H1 (cell line): Measurements from ENCODE around the gene CYP27C1. TPM values are rescaled to one million over a fixed set of nuclear protein-coding genes. Genes with fewer than 3 reads are reported as not detected.

ENCODE experiments used
- CTCF ChIA-PET: fragments of 300-600 bp; sonication (Branson Sonifier 250); formaldehyde crosslinking; loops from one replicate; lab custom pipeline; 2021; ENCODE audit not compliant: partially characterized antibody; lab: Charles Lee
- POLR2A ChIA-PET: fragments of 300-600 bp; sonication (Branson Sonifier 250); formaldehyde crosslinking; loops from one replicate; lab custom pipeline; 2021; ENCODE audit warnings: inconsistent platforms; ENCODE audit not compliant: partially characterized antibody; lab: Charles Lee
- DNase-seq, 2 experiments: peaks; one replicate each; pipeline versions ENCODE4 v3.0.0 to v3.0.0-alpha.2; 2010 to 2022; ENCODE audit warnings: low spot score in 2 of 2, low read depth in 1 of 2, mixed read lengths in 1 of 2
- FAIRE-seq: peaks from 2 replicates; lab custom pipeline; 2011; peaks lifted over from hg19 to GRCh38; lab: Jason Lieb, UNC
- H2AFZ ChIP-seq: 2 replicates; pipeline ENCODE4 v1.8.1; 2012; ENCODE audit warnings: low read length, inconsistent platforms
- H2AK5ac ChIP-seq: 2 replicates; pipeline ENCODE4 v1.6.1; 2013; ENCODE audit warnings: low read depth, low read length
- H2BK120ac ChIP-seq: replicated peaks from 2 replicates; pipeline ENCODE3; 2013; ENCODE audit warnings: low read depth, low read length, inconsistent platforms
- H2BK12ac ChIP-seq: 2 replicates; pipeline ENCODE4 v1.6.1; 2013; ENCODE audit warnings: low read depth, low read length
- H2BK15ac ChIP-seq: 2 replicates; pipeline ENCODE4 v1.6.1; 2013; ENCODE audit warnings: low read length
- H2BK20ac ChIP-seq: 2 replicates; pipeline ENCODE4 v1.6.1; 2013; ENCODE audit warnings: low read length
- H2BK5ac ChIP-seq: 2 replicates; pipeline ENCODE4 v1.6.1; 2013; ENCODE audit warnings: low read depth, low read length
- H3K14ac ChIP-seq: 2 replicates; pipeline ENCODE4 v1.6.1; 2013; ENCODE audit warnings: inconsistent platforms; ENCODE audit not compliant: insufficient read length
- H3K18ac ChIP-seq: 2 replicates; pipeline ENCODE4 v1.6.1; 2013; ENCODE audit warnings: low read length; ENCODE audit errors: extremely low read depth
- H3K23ac ChIP-seq: 2 replicates; pipeline ENCODE4 v1.6.1; 2013; ENCODE audit warnings: inconsistent platforms; ENCODE audit not compliant: insufficient read length
- H3K23me2 ChIP-seq: 2 replicates; pipeline ENCODE4 v1.6.1; 2013; ENCODE audit warnings: low read depth, low read length
- H3K27ac ChIP-seq: 2 replicates; pipeline ENCODE4 v1.6.1; 2011; ENCODE audit warnings: low read depth, low read length, inconsistent platforms
- H3K27me3 ChIP-seq, 4 experiments: replicated peaks in 1 of 4; 1 replicate in 1 of 4; 2 replicates in 3 of 4; pipeline versions ENCODE4 v1.6.1 to v1.8.1; 2011 to 2013; ENCODE audit warnings: low read length in 3 of 4, mild to moderate bottlenecking in 3 of 4, inconsistent platforms in 2 of 4, mixed read lengths in 2 of 4, moderate library complexity in 1 of 4; ENCODE audit not compliant: control insufficient read depth in 3 of 4, insufficient read depth in 3 of 4; ENCODE audit errors: extremely low read depth in 1 of 4
- H3K36me3 ChIP-seq, 4 experiments: 2 replicates each; pipeline versions ENCODE4 v1.6.1 to v1.8.1; 2011 to 2013; ENCODE audit warnings: mild to moderate bottlenecking in 4 of 4, low read length in 3 of 4, moderate library complexity in 2 of 4, control low read depth in 1 of 4, inconsistent platforms in 1 of 4; ENCODE audit not compliant: insufficient read depth in 4 of 4, control insufficient read depth in 2 of 4
- H3K4ac ChIP-seq: replicated peaks from 2 replicates; pipeline ENCODE3; 2013; ENCODE audit warnings: low read length, low read depth, mixed read lengths, inconsistent platforms; ENCODE audit not compliant: insufficient read length
- H3K4me1 ChIP-seq, 4 experiments: replicated peaks in 1 of 4; 1 replicate in 1 of 4; 2 replicates in 3 of 4; pipeline versions ENCODE4 v1.6.1 to v1.8.1; 2011 to 2013; ENCODE audit warnings: low read length in 3 of 4, inconsistent platforms in 2 of 4, mixed read lengths in 1 of 4; ENCODE audit not compliant: insufficient read depth in 4 of 4, control insufficient read depth in 3 of 4
- H3K4me2 ChIP-seq, 2 experiments: 2 replicates each; pipeline versions ENCODE4 v1.6.1 to v1.8.1; 2011 to 2013; ENCODE audit warnings: low read depth in 2 of 2, low read length in 2 of 2, control low read depth in 1 of 2, inconsistent platforms in 1 of 2, mild to moderate bottlenecking in 1 of 2; ENCODE audit not compliant: insufficient read depth in 1 of 2
- H3K4me3 ChIP-seq, 4 experiments: fragments of 200-600, 300-600 bp in 1 of 4; sonication (generic), shearing (Covaris generic), sonication (Bioruptor Twin) in 1 of 4; 2 replicates each; pipeline versions ENCODE4 v1.5.1 to v1.8.1; 2011 to 2016; ENCODE audit warnings: low read length in 4 of 4, low read depth in 3 of 4, control low read depth in 2 of 4, inconsistent platforms in 2 of 4, mild to moderate bottlenecking in 2 of 4, mixed read lengths in 1 of 4, moderate library complexity in 1 of 4; ENCODE audit not compliant: insufficient read depth in 2 of 4; ENCODE audit errors: extremely low read depth in 1 of 4
- H3K56ac ChIP-seq: replicated peaks from 2 replicates; pipeline ENCODE3; 2013; ENCODE audit warnings: low read depth, mild to moderate bottlenecking, mixed read lengths, low read length, inconsistent platforms; ENCODE audit not compliant: insufficient read length
- H3K79me1 ChIP-seq: 2 replicates; pipeline ENCODE4 v1.6.1; 2013; ENCODE audit warnings: low read depth, low read length, control low read depth
- H3K79me2 ChIP-seq, 2 experiments: 2 replicates each; pipeline versions ENCODE4 v1.6.1 to v1.8.1; 2012 to 2013; ENCODE audit warnings: low read length in 2 of 2, mild to moderate bottlenecking in 2 of 2, inconsistent platforms in 1 of 2; ENCODE audit not compliant: insufficient read depth in 2 of 2, control insufficient read depth in 1 of 2
- H3K9ac ChIP-seq, 4 experiments: replicated peaks in 1 of 4; 1 replicate in 1 of 4; 2 replicates in 3 of 4; pipeline versions ENCODE4 v1.6.1 to v1.8.1; 2011 to 2013; ENCODE audit warnings: low read depth in 3 of 4, low read length in 3 of 4, control low read depth in 2 of 4, mild to moderate bottlenecking in 2 of 4, moderate library complexity in 2 of 4, inconsistent platforms in 1 of 4; ENCODE audit errors: extremely low read depth in 1 of 4
- H3K9me3 ChIP-seq, 2 experiments: 2 replicates each; pipeline versions ENCODE4 v1.6.1 to v1.8.1; 2012 to 2013; ENCODE audit warnings: mild to moderate bottlenecking in 2 of 2, moderate library complexity in 2 of 2, control low read depth in 1 of 2, inconsistent platforms in 1 of 2, low read depth in 1 of 2, low read length in 1 of 2, mixed read lengths in 1 of 2; ENCODE audit not compliant: insufficient read depth in 2 of 2
- H4K20me1 ChIP-seq, 2 experiments: replicated peaks in 1 of 2; 2 replicates each; pipeline versions ENCODE3 to v1.8.1; 2011 to 2013; ENCODE audit warnings: inconsistent platforms in 2 of 2, low read length in 2 of 2, mild to moderate bottlenecking in 1 of 2; ENCODE audit not compliant: insufficient read depth in 2 of 2, control insufficient read depth in 1 of 2
- H4K5ac ChIP-seq: 2 replicates; pipeline ENCODE4 v1.6.1; 2013; ENCODE audit warnings: low read length, low read depth, mixed read lengths, inconsistent platforms; ENCODE audit not compliant: insufficient read length
- H4K8ac ChIP-seq: 2 replicates; pipeline ENCODE4 v1.8.0; 2013; ENCODE audit warnings: mild to moderate bottlenecking, moderate library complexity, low read length, inconsistent platforms; ENCODE audit not compliant: insufficient read depth; ENCODE audit errors: extremely low read depth
- H4K91ac ChIP-seq: replicated peaks from 2 replicates; pipeline ENCODE3; 2013; ENCODE audit warnings: low read length, mixed read lengths, inconsistent platforms; ENCODE audit not compliant: insufficient read length
- ASH2L ChIP-seq: fragments of 200-600, 300-600 bp; sonication (generic); IDR thresholded peaks from one replicate; pipeline ENCODE4 v1.7.1; 2017; ENCODE audit warnings: low read length
- EGR1 ChIP-seq: IDR thresholded peaks from 2 replicates; pipeline ENCODE4 v1.6.1; 2011; ENCODE audit warnings: low read depth, low read length, borderline replicate concordance
- EZH2 ChIP-seq: fragments of 200-600 bp; sonication (generic); IDR thresholded peaks from 2 replicates; pipeline ENCODE4 v1.7.1; 2012; ENCODE audit warnings: low read depth, mild to moderate bottlenecking, moderate library complexity, low read length, inconsistent platforms; ENCODE audit not compliant: severe bottlenecking
- HDAC6 ChIP-seq: IDR thresholded peaks from one replicate; pipeline ENCODE4 v1.7.1; 2012; ENCODE audit warnings: low read depth, mild to moderate bottlenecking, inconsistent platforms, low read length, moderate library complexity
- MAFK ChIP-seq: IDR thresholded peaks from 2 replicates; pipeline ENCODE4 v1.6.1; 2012; ENCODE audit warnings: low read depth, mild to moderate bottlenecking, improper control_type of control experiment, low read length
- TCF12 ChIP-seq: IDR thresholded peaks from 2 replicates; pipeline ENCODE4 v1.6.1; 2011; ENCODE audit warnings: low read depth, mild to moderate bottlenecking, low read length
- TEAD4 ChIP-seq: IDR thresholded peaks from 2 replicates; pipeline ENCODE4 v1.6.1; 2012; ENCODE audit warnings: low read depth, low read length, inconsistent platforms, mixed read lengths
- WGBS, 2 experiments: shearing (Covaris generic) in 1 of 2; methylation state at CpG; one replicate each; pipeline versions ENCODE4 v1.1.6 to v1.1.7; 2013 to 2015; ENCODE audit warnings: low lambda C conversion rate in 2 of 2, mixed read lengths in 2 of 2, inconsistent platforms in 1 of 2, low coverage in 1 of 2, missing lambda C conversion rate in 1 of 2; ENCODE audit not compliant: insufficient replicate concordance in 2 of 2, insufficient coverage in 1 of 2, insufficient read length in 1 of 2; ENCODE audit errors: extremely low coverage in 1 of 2, missing lambda C conversion rate in 1 of 2; 5-methylcytosine and 5-hydroxymethylcytosine counted together
- polyA plus RNA-seq, 7 experiments: library from polyadenylated mRNA; depleted of rRNA in 3 of 7; stranded (reverse) in 5 of 7; unstranded in 2 of 7; fragments of >200 nt in 5 of 7; fragments of 200-250 nt in 2 of 7; gene quantifications; 1 replicate in 5 of 7; 2 replicates in 1 of 7; 4 replicates in 1 of 7; pipeline versions ENCODE4 v1.2.1 to v1.2.3, GENCODE V29; 2011 to 2013; ENCODE audit warnings: missing spikeins in 2 of 7, mixed read lengths in 2 of 7
- total RNA-seq: library from RNA; stranded (reverse); fragmentation: NEBNext Ultra II Directional; extraction: Animal tissue kit (Norgen Biotek cat#: 25700); gene quantifications from 2 replicates; pipeline ENCODE4 v1.2.1, GENCODE V29; 2021

Gene CYP27C1
- total and polyA plus RNA-seq, 2 of the 8 experiments (the other 6 are each of a cell fraction or from before 2014, with no cell fraction given) = 1.3 to 3.2 TPM

GRCh38 chr2:127188797-127189196, 31.3 kb downstream of the CYP27C1 start:
- no peak overlapping the region for H2BK20ac ChIP-seq
- no peak overlapping the region for H4K8ac ChIP-seq
- no peak overlapping the region for H3K4me3 ChIP-seq
- H3K79me2 ChIP-seq = no peaks in the 10 kb centered on the region
- CTCF ChIA-PET = interaction anchor here (1.1 to 2.5 kb wide), 3 partner anchors 8 to 135 kb away, joined by 3 to 9 read pairs (median 6); no protein-coding TSS in a partner anchor
- no peaks in the 10 kb centered on the region for H3K23me2 ChIP-seq
- H2BK12ac ChIP-seq = no peak overlapping the region
- H2AK5ac ChIP-seq = no peak overlapping the region
- H3K23ac ChIP-seq = no peak overlapping the region
- no peaks in the 10 kb centered on the region for H3K9me3 ChIP-seq
- no peak overlapping the region for H3K4ac ChIP-seq
- H3K79me1 ChIP-seq = no peaks in the 10 kb centered on the region
- H4K20me1 ChIP-seq = no peaks in the 10 kb centered on the region
- H4K91ac ChIP-seq = no peak overlapping the region
- FAIRE-seq (no peak), DNase-seq (no peak)
- no peak overlapping the region for H3K14ac ChIP-seq
- no peak overlapping the region for H3K4me2 ChIP-seq
- H2BK120ac ChIP-seq = no peak overlapping the region
- no peak overlapping the region for H4K5ac ChIP-seq
- H3K27me3 ChIP-seq = no peaks in the 10 kb centered on the region
- H2BK5ac ChIP-seq = no peak overlapping the region
- 97% methylated on average over 8 of the region's 8 CpGs; no CpG with 5 or more reads in 1 of the 2 experiments for WGBS, 2 experiments
- H3K18ac ChIP-seq = no peak overlapping the region
- H3K9ac ChIP-seq = no peak overlapping the region
- POLR2A ChIA-PET = no interaction called here
- no peak overlapping the region for H3K56ac ChIP-seq
- no peak for TF ChIP-seq EZH2
- TF ChIP-seq ASH2L = no peak
- TF ChIP-seq EGR1 = no peak
- TF ChIP-seq TEAD4 = no peak
- TF ChIP-seq TCF12 = no peak
- TF ChIP-seq MAFK = no peak
- TF ChIP-seq HDAC6 = no peak
- no peaks in the 10 kb centered on the region; a peak in 1 of 8 replicates for H3K36me3 ChIP-seq
- no peak overlapping the region for H2BK15ac ChIP-seq
- H2AFZ ChIP-seq = no peak overlapping the region
- peaks cover 0 to 19% (median 11%) of the 10 kb centered on the region in 4 experiments; a peak in 6 of 7 replicates for H3K4me1 ChIP-seq
- no peak overlapping the region for H3K27ac ChIP-seq
